Left colon (tissue), 2 donors: ENCODE results near the gene INAFM2. TPM values are rescaled to one million over a fixed set of nuclear protein-coding genes. Genes with fewer than 3 reads are reported as not detected.
A peak's percentile ranks its signal among the peaks of the same experiment; 100 is the strongest.

Experiments used
- ATAC-seq: fragments of 200-7000 bp; cut with Tn5 transposase; one replicate; pipeline ENCODE4 v1.9.1; 2020; ENCODE audit warnings: mild to moderate bottlenecking, moderate library complexity
- DNase-seq, 2 donors: peaks; one replicate each; pipeline ENCODE4 v3.0.0-alpha.2; 2020
- intact Hi-C, 2 donors: fragments of 100-400 bp; cut with DNase I in 1 of 2; cut with micrococcal nuclease in 1 of 2; formaldehyde crosslinking; loops; one replicate each; pipeline versions ENCODE4 v1.11.2 to v1.14.0; 2022; cut with DNase I, micrococcal nuclease
- total RNA-seq, 2 donors: library from RNA; stranded (reverse); fragmentation: NEBNext Ultra II Directional; extraction: Animal tissue kit (Norgen Biotek cat#: 25700); gene quantifications; one replicate each; pipeline ENCODE4 v1.2.1, GENCODE V29; 2021
- donor health status: DM: no; HTN: no; CAD: no.
- donor health status: DM: yes; HTN: yes; CAD: no.

INAFM2 gene
- total RNA-seq, 2 donors from 2014 or later = 18.1 to 26.9 TPM

GRCh38 chr15:40346579-40347558, 23.4 kb downstream of the INAFM2 start:
- intact Hi-C loops = no loop called here
- DNase-seq (peak in 1 of 2 donors; percentile 24), ATAC-seq (no peak)

DNA sequence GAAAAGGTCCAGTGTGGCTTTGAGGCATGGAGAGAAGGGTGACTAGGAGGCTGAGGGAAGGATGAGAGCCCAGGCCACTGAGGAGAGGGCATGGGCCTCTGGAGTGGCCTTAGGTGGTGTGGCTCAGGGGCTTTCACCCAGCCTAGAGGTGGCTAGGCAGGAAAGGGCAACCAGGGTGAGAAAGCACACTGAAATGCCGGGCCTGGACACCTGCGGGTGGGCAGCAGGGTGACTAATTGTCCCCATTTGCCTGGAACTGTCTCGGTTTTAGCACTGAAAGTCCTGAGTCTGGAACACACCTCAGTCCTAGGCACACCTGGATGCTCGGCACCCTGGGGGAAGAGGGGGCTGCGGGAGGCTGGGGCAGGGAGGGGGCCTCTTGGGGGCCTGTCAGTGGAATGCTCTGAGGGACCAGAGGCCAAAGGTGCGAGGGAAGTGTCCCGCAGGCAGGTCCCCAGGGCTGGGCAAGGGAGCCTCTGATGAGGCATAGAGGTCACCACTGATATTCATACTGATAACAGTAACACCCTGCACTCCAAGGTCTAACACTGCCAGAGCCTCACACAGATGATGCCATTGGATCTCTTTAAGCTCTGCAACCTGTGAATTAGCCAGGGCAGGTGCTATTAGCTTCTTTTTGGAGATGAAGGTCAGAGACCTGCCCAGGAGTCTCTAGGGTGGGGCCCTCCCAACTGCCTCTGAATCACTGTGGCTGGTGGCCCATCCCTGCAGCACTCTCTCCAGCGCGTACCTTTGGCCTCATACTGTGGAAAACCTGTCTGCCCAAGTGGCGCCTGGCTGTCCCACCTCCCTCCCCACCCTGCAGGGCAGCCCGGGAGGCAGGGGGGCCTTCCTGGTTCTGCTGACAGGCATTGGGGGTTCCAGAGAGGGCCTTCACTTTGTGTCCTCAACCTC, 24.3 kb downstream of the INAFM2 start:
- peak; percentile 83 to 92 for DNase-seq
- ATAC-seq = peak; percentile 56
- intact Hi-C loops = no loop called here

- ATAC-seq (no peak), DNase-seq (no peak)
- intact Hi-C loops = no loop called here
These were observed 25.0 kb downstream of the INAFM2 start for GRCh38 chr15:40348474-40348870.

GRCh38 chr15:40349163-40349562, 25.7 kb downstream of the INAFM2 start:
- intact Hi-C loops = no loop called here
- ATAC-seq = peak; percentile 29
- DNase-seq = peak; percentile 70 to 77

- DNase-seq = peak in 1 of 2 donors; percentile 41
- ATAC-seq = no peak
- intact Hi-C loops = no loop called here
These were observed 28.9 kb downstream of the INAFM2 start for GRCh38 chr15:40352281-40352901.

DNA sequence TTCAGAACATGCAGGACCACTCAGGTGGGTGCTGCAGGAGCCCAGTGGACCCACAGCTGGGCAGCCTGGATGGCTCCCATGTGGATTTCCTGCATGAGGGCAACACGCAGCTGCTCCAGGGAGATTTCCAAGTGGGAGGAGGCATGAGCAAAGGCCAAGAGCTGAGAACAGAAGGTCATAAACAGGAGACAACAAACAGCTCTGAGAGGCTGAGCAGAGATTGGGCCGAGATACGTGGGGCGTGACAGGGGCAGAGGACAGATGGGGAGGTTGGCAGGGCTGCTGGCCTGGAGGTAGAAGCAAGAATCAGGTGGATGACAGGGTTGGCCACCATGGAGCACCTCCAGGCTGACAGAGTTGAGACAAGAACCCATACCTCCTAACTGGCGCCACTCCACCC, 30.2 kb downstream of the INAFM2 start:
- peak; percentile 37 for ATAC-seq
- intact Hi-C loops = no loop called here
- peak; percentile 75 to 92 for DNase-seq

GRCh38 chr15:40354408-40355171, 31.1 kb downstream of the INAFM2 start:
- intact Hi-C loops = no loop called here
- ATAC-seq (no peak), DNase-seq (peak in 1 of 2 donors; percentile 33)

GRCh38 chr15:40355976-40356585, 32.6 kb downstream of the INAFM2 start:
- ATAC-seq (no peak), DNase-seq (no peak)
- intact Hi-C loops = no loop called here

- DNase-seq (peak in 1 of 2 donors; percentile 55), ATAC-seq (peak; percentile 30)
- intact Hi-C loops = no loop called here
These were observed 33.8 kb downstream of the INAFM2 start for GRCh38 chr15:40357246-40357645.

- DNase-seq = peak; percentile 78 to 90
- intact Hi-C loops = no loop called here
- peak; percentile 61 for ATAC-seq
These were observed 34.4 kb downstream of the INAFM2 start, which contains the start of gene DISP2 for GRCh38 chr15:40357723-40358470. Gene DISP2 (plus strand): TSS chr15:40358219. CDS start chr15:40358322, 103 bp downstream.

DNA sequence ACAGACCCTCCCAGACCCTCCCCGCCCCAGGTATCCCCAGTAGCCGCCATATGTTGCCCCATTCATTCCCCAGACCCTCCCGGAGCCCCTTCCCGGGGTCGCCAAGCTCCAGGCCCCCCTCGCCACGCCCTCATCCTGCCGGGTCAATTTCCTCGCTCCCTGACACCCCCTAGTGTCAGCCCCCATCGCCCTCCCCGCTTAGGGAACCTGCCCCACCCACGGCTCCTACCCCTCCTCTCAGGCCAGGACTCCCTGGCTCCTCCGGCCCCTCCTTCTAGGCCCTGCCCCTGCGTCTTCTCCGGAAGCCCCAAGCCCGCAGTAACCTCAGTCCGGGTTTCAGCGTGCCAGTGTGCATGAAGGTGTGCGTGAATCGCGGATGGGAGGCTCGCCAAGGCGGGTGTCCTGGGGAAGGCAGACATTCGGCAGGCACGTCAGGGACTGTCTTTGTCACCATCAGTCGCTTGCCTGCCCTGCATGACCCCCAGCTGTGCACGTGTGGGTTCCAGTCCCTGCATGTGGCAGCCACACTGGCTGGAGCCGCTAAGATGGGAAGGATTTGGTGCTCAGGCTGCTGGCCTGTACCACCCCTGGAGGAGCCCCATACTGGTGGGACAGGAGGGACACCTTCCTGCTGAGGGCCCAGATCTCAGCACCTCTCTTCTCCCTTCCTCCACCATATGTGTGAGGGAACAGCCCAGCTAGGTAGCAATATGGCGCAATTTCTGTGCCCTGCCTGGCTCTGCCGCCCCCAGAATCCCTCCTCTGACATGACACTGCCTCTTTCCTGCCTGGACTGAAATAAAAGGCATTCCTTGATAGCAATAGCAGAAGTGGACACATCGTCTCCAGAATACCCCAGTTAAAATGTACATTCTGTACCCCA, 35.2 kb downstream of the INAFM2 start:
- ATAC-seq (peak; percentile 4), DNase-seq (peak in 1 of 2 donors; percentile 58)
- intact Hi-C loops = no loop called here

DNA sequence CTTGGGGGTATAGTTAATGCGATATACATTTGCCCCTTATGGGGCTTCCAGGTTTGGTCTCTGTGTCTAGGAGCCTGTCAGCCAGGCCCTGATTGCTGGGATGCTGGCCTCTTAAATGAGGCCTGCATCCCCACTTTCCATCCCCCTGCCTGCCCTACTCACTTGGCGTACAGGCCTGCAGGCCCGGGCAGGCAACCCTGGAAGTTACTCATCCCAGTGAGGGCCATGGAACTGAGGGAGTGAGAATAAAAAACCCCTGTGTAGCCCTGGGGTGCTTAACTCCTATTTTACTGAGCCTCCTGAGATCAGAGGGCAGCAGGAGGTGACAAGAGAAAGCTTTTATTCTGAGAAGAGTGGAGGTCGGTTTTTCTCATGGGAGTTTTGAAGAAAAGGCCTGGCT, 36.5 kb downstream of the INAFM2 start:
- intact Hi-C loops = loop anchor here in 1 of 2 donors (10.0 kb wide), 1 partner anchor 55 kb away; no protein-coding TSS in a partner anchor

GRCh38 chr15:40361640-40362039, 38.1 kb downstream of the INAFM2 start:
- intact Hi-C loops = loop anchor here in 1 of 2 donors (10.0 kb wide), 1 partner anchor 53 kb away; no protein-coding TSS in a partner anchor
- ATAC-seq = no peak

More for the DNA sequence above, 36.5 kb downstream of the INAFM2 start:
- DNase-seq (no peak), ATAC-seq (no peak)

GRCh38 chr15:40363611-40364010, 40.1 kb downstream of the INAFM2 start:
- intact Hi-C loops = loop anchor here in 1 of 2 donors (10.0 kb wide), 1 partner anchor 51 kb away; no protein-coding TSS in a partner anchor
- DNase-seq (no peak), ATAC-seq (no peak)

More at GRCh38 chr15:40361640-40362039, 38.1 kb downstream of the INAFM2 start:
- no peak for DNase-seq

DNA sequence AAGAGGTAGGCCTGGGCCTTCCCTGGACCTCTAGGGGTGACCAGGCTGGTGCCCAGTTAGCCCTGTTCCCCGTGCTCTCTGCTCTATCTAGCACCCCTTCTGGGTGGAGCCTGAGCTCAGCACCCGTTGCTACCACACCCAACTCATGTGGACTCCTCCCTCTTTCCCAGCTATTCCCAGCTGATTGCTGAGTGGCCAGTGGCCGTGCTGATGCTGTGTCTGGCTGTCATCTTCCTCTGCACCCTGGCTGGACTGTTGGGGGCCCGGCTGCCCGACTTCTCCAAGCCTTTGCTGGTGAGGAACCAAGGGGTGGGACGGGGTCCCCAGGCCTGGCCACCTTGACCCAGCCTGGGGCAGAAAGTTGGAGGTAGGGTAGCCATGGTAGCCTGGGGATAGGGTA, 40.8 kb downstream of the INAFM2 start:
- intact Hi-C loops = loop anchor here in 1 of 2 donors (10.0 kb wide), 1 partner anchor 51 kb away; no protein-coding TSS in a partner anchor
- peak; percentile 25 for ATAC-seq
- peak in 1 of 2 donors; percentile 35 for DNase-seq

DNA sequence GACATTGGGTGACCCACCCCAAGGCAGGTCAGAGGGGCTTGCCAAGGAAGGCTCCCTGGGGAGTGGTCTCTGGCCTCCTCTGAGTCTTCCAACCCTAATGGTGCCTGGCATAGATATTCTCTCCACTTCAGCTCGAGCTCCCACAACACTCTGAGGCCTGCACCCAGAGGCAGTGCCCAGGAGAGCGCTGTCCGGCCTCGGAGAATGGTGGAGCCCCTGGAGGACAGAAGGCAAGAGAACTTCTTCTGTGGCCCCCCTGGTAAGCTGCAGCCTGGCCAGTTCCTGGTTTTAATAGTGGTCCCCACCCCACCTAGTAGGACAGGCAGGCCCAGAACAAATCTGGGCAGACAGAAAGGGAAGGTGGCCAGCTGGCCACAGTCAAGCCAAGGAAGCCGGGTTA, 41.5 kb downstream of the INAFM2 start:
- no peak for DNase-seq
- intact Hi-C loops = loop anchor here in 1 of 2 donors (10.0 kb wide), 1 partner anchor 50 kb away; no protein-coding TSS in a partner anchor
- ATAC-seq = no peak
